ENCODE results near the gene SMIM41. TPM values are rescaled to one million over a fixed set of nuclear protein-coding genes. Genes with fewer than 3 reads are reported as not detected.

SMIM41 gene
- total RNA-seq, 1 donor from 2014 or later, result 7.9 TPM

- intact Hi-C loops (cut with DNase I), result loop anchor here (2.0 to 10.0 kb wide), 2 partner anchors 209 to 1011 kb away; no protein-coding TSS in a partner anchor
- H3K27me3 ChIP-seq, result no peaks in the 10 kb centered on the region
- no peaks in the 10 kb centered on the region for H3K9me3 ChIP-seq
- no peaks in the 10 kb centered on the region for H3K36me3 ChIP-seq
- peak overlapping the region; percentile 95 to 97 for H3K27ac ChIP-seq
- no peak for DNase-seq (ENCODE audit: low spot score in 2 of 2)
- no peak for TF ChIP-seq CTCF (IDR thresholded peaks at IDR 0.05)
- H3K4me3 ChIP-seq, result no peak overlapping the region
- peaks cover 8 to 46% of the 10 kb centered on the region in 2 donors for H3K4me1 ChIP-seq
Observed at GRCh38 chr12:52035926-52036325, 43.6 kb upstream of the SMIM41 start.

- H3K4me1 ChIP-seq, result peaks cover 8 to 50% of the 10 kb centered on the region in 2 donors
- H3K4me3 ChIP-seq, result peak overlapping the region; percentile 42 to 95
- intact Hi-C loops (cut with DNase I), result loop anchor here (1.0 to 10.0 kb wide), 3 partner anchors 15 to 1010 kb away; partner anchors contain the start of gene NR4A1
- H3K27ac ChIP-seq, result peak overlapping the region; percentile 95 to 97
- DNase-seq (ENCODE audit: low spot score in 2 of 2), result peak; percentile 68 to 96
- no peaks in the 10 kb centered on the region for H3K27me3 ChIP-seq
- H3K9me3 ChIP-seq, result no peaks in the 10 kb centered on the region
- no peaks in the 10 kb centered on the region for H3K36me3 ChIP-seq
- TF ChIP-seq CTCF (IDR thresholded peaks at IDR 0.05), result no peak
Observed at GRCh38 chr12:52036587-52037171, 42.8 kb upstream of the SMIM41 start.

- no peaks in the 10 kb centered on the region for H3K36me3 ChIP-seq
- peak overlapping the region; percentile 96 to 99 for H3K27ac ChIP-seq
- DNase-seq (ENCODE audit: low spot score in 2 of 2), result peak in 1 of 2 donors; percentile 90
- no peaks in the 10 kb centered on the region for H3K27me3 ChIP-seq
- H3K4me1 ChIP-seq, result peaks cover 8 to 51% of the 10 kb centered on the region in 2 donors
- H3K9me3 ChIP-seq, result no peaks in the 10 kb centered on the region
- intact Hi-C loops (cut with DNase I), result loop anchor here (1.0 to 10.0 kb wide), 3 partner anchors 14 to 1009 kb away; partner anchors contain the start of gene NR4A1
- peak in 1 of 3 experiments; percentile 10 for TF ChIP-seq CTCF (IDR thresholded peaks at IDR 0.05)
- peak overlapping the region; percentile 87 to 95 for H3K4me3 ChIP-seq
Observed at GRCh38 chr12:52037248-52037861, 42.1 kb upstream of the SMIM41 start.

- Histone ChIP-seq H3K4me3 (peak overlapping the region; percentile 87 to 95), H3K36me3 (no peaks in the 10 kb centered on the region), H3K27me3 (no peaks in the 10 kb centered on the region), H3K4me1 (peaks cover 13 to 57% of the 10 kb centered on the region in 2 donors), H3K9me3 (no peaks in the 10 kb centered on the region), H3K27ac (peak overlapping the region; percentile 96 to 99)
- DNase-seq (ENCODE audit: low spot score in 2 of 2), result no peak
- TF ChIP-seq CTCF (IDR thresholded peaks at IDR 0.05), result no peak
- intact Hi-C loops (cut with DNase I), result loop anchor here (10.0 kb wide), 1 partner anchor 206 kb away; no protein-coding TSS in a partner anchor
Observed at GRCh38 chr12:52038447-52038846, 41.1 kb upstream of the SMIM41 start.

- intact Hi-C loops (cut with DNase I), result loop anchor here (10.0 kb wide), 1 partner anchor 1184 kb away; no protein-coding TSS in a partner anchor
- TF ChIP-seq CTCF (IDR thresholded peaks at IDR 0.05), result no peak
- H3K9me3 ChIP-seq, result no peaks in the 10 kb centered on the region
- peak overlapping the region; percentile 96 to 99 for H3K27ac ChIP-seq
- DNase-seq (ENCODE audit: low spot score in 2 of 2), result no peak
- no peaks in the 10 kb centered on the region for H3K27me3 ChIP-seq
- no peak overlapping the region for H3K4me3 ChIP-seq
- peaks cover 10 to 58% of the 10 kb centered on the region in 2 donors for H3K4me1 ChIP-seq
- H3K36me3 ChIP-seq, result peaks cover 0 to 8% of the 10 kb centered on the region in 2 donors
Observed at GRCh38 chr12:52041035-52041434, 38.5 kb upstream of the SMIM41 start.

Data from ascending aorta (tissue), 2 donors.